ENCODE results near the gene CRYBA4.

DNA sequence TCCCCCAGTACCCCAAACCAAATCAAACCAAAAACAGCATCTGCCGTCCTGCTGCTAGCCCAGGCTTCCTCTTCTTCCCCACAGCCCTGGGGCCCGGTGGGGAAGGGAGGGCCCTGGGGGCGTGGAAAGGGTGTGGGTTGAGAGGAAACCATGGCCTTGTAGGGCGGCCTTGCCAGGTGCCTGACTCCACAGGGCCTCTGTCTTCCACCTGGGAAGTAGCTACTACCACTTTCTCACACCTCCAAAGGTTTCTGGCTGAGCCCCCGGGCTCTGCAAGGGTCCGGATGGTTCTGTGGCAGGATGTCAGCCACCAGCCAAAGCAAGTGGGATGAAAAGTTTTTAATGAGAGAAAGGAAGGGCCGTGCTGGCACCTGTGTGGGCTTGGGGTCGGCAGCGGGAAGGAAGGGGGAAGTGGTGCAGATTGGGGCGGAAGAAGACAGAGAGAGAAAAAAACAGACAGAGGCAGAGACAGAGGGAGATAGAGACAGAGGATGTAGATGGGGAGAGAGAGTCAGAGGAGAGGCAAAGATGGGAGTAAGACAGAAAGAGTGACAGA, 42.4 kb upstream of the CRYBA4 start:
- TF ChIP-seq, protein P1, sequence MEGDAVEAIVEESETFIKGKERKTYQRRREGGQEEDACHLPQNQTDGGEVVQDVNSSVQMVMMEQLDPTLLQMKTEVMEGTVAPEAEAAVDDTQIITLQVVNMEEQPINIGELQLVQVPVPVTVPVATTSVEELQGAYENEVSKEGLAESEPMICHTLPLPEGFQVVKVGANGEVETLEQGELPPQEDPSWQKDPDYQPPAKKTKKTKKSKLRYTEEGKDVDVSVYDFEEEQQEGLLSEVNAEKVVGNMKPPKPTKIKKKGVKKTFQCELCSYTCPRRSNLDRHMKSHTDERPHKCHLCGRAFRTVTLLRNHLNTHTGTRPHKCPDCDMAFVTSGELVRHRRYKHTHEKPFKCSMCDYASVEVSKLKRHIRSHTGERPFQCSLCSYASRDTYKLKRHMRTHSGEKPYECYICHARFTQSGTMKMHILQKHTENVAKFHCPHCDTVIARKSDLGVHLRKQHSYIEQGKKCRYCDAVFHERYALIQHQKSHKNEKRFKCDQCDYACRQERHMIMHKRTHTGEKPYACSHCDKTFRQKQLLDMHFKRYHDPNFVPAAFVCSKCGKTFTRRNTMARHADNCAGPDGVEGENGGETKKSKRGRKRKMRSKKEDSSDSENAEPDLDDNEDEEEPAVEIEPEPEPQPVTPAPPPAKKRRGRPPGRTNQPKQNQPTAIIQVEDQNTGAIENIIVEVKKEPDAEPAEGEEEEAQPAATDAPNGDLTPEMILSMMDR (IDR thresholded peaks at IDR 0.05): no peak
- TF ChIP-seq POLR2AphosphoS5 (IDR thresholded peaks at IDR 0.05): no peak
- no peak for TF ChIP-seq POLR2A (IDR thresholded peaks at IDR 0.05)
